Gastroesophageal sphincter (tissue), 4 donors: Measurements from ENCODE around the gene MRPL53. TPM values are rescaled to one million over a fixed set of nuclear protein-coding genes. Genes with fewer than 3 reads are reported as not detected.

Source experiments
- ATAC-seq: fragments of 150-250 bp; one replicate; pipeline ENCODE4 v1.9.1; 2016; ENCODE audit warnings: mild to moderate bottlenecking, moderate library complexity
- H3K27ac ChIP-seq, 4 donors: fragments of 200-600 bp; sonication (generic) in 3 of 4; 1 replicate in 3 of 4; 2 replicates in 1 of 4; pipeline ENCODE4 v1.5.1; 2016 to 2019
- H3K27me3 ChIP-seq: fragments of 200-600 bp; sonication (generic); one replicate; pipeline ENCODE4 v1.5.1; 2019
- H3K36me3 ChIP-seq, 2 donors: fragments of 200-600 bp; sonication (generic); one replicate each; pipeline ENCODE4 v1.5.1; 2019; ENCODE audit warnings: control low read depth in 1 of 2
- H3K4me1 ChIP-seq, 3 donors: fragments of 200-600 bp; sonication (generic); 1 replicate in 2 of 3; 2 replicates in 1 of 3; pipeline ENCODE4 v1.5.1; 2016 to 2019; ENCODE audit warnings: control low read depth in 2 of 3
- H3K4me3 ChIP-seq, 2 donors: fragments of 200-600 bp; sonication (generic); one replicate each; pipeline ENCODE4 v1.5.1; 2019; ENCODE audit warnings: mild to moderate bottlenecking in 1 of 2, moderate library complexity in 1 of 2
- H3K9me3 ChIP-seq, 3 donors: fragments of 200-600 bp; sonication (generic); one replicate each; pipeline ENCODE4 v1.5.1; 2017 to 2019; ENCODE audit warnings: control low read depth in 2 of 3
- CTCF ChIP-seq, 4 experiments: fragments of 200-600 bp in 2 of 4; fragments of 450-650 bp in 2 of 4; sonication (generic) in 1 of 4; IDR thresholded peaks; one replicate each; pipeline ENCODE4 v1.5.1; 2017 to 2019; ENCODE audit warnings: antibody characterized with exemption in 4 of 4, mild to moderate bottlenecking in 2 of 4, moderate library complexity in 2 of 4
- EP300 ChIP-seq: sonication (generic); formaldehyde crosslinking; IDR thresholded peaks from one replicate; pipeline ENCODE4 v1.6.1; 2017; ENCODE audit warnings: antibody characterized with exemption, mild to moderate bottlenecking
- POLR2A ChIP-seq, 2 donors: fragments of 450-650 bp; IDR thresholded peaks; one replicate each; pipeline ENCODE4 v1.6.1; 2017; ENCODE audit warnings: antibody characterized with exemption in 2 of 2, mild to moderate bottlenecking in 2 of 2, moderate library complexity in 1 of 2
- POLR2AphosphoS5 ChIP-seq: sonication (generic); formaldehyde crosslinking; IDR thresholded peaks from one replicate; pipeline ENCODE4 v1.6.1; 2017; ENCODE audit warnings: antibody characterized with exemption
- WGBS, 2 donors: methylation state at CpG; one replicate each; pipeline ENCODE4 v1.1.5; 2018; ENCODE audit warnings: low coverage in 1 of 2; 5-methylcytosine and 5-hydroxymethylcytosine counted together
- total RNA-seq, 4 donors: library from RNA; depleted of rRNA; stranded (reverse); fragments of >200 nt; gene quantifications; one replicate each; pipeline ENCODE4 v1.1.0, GENCODE V29; 2016

Gene MRPL53
- total RNA-seq, 4 donors from 2014 or later, result 18.0 to 76.7 (median 30.2) TPM

DNA sequence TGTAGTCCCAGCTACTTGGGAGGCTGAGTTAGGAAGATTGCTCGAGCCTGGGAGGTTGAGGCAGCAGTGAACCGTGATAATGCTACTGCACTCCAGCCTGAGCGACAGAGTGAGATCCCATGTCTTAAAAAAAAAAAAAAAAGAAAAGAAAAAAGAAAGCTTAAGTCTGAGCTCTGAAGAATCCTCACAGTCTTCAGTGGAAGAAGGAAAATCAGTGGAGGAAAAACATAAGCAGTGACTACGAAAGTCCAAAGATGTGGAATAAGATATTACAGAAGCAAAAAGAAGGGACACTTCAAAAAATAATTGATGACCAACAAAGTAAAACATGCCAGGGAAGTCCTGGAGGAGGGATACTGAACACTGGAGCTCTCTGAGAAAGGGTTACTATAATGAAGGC lies 37.8 kb upstream of the MRPL53 start:
- H3K4me3 ChIP-seq, result no peak overlapping the region
- TF ChIP-seq POLR2AphosphoS5 (no peak), POLR2A (IDR thresholded peaks at IDR 0.05) (no peak), EP300 (no peak), CTCF (IDR thresholded peaks at IDR 0.05) (no peak)
- 64 to 80% methylated on average over 1 to 4 of the region's 4 CpGs for WGBS, 2 donors
- no peak for ATAC-seq
- no peaks in the 10 kb centered on the region for H3K9me3 ChIP-seq
- peaks cover 0 to 11% of the 10 kb centered on the region in 2 donors for H3K36me3 ChIP-seq
- H3K4me1 ChIP-seq, result peaks cover 0 to 50% (median 30%) of the 10 kb centered on the region in 3 donors
- H3K27ac ChIP-seq, result no peak overlapping the region
- peaks cover 76% of the 10 kb centered on the region for H3K27me3 ChIP-seq

GRCh38 chr2:74507926-74508520 lies 35.5 kb upstream of the MRPL53 start:
- TF ChIP-seq POLR2A (IDR thresholded peaks at IDR 0.05) (no peak), EP300 (no peak), CTCF (IDR thresholded peaks at IDR 0.05) (no peak), POLR2AphosphoS5 (no peak)
- Histone ChIP-seq H3K9me3 (no peaks in the 10 kb centered on the region), H3K36me3 (peaks cover 0 to 22% of the 10 kb centered on the region in 2 donors), H3K4me3 (peak overlapping the region; percentile 86 to 92), H3K27ac (peak overlapping the region; percentile 96 to 99 (median 96)), H3K27me3 (peaks cover 76% of the 10 kb centered on the region), H3K4me1 (peaks cover 0 to 50% (median 18%) of the 10 kb centered on the region in 3 donors)
- WGBS, 2 donors, result 17 to 34% methylated on average over 2 to 6 of the region's 38 CpGs
- no peak for ATAC-seq

DNA sequence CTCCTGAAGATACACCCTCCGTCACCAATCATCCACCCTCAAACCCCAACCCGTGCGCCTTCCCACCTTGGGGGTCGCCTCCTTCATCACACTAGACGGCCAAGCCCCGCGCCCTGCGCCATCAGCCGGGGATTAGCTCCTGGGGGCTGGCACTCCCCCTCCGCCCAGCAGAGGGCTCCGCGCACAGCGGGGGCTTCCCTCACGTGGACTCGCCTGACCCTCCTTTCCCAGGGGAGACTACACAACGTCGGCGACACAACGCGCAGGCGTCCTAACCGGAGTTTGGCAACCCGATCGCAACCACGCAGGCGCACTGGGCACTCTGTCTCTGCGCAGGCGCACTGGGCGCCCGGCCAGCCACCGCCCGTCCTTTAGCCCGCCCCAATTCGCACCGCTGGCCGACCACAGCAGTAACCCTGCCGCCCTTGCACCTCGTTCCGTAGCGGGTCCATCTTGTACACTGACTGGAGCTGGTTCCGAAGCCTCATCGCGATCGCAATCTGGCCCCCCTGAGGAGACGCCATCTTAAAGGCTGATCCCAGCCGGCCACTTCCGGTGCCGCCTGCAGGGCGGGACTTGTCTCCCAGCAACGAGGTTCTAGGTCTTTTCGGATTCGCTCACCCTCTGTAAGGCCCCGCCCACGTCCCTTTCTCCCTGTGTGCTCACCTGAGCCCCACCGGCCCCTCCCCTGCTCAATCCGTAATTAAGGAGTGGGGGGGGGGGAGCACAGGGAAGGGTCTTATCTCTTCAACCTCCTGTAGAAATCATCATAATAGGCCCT lies 34.9 kb upstream of the MRPL53 start, which contains the start of gene PCGF1:
Gene PCGF1 (minus strand): TSS at position 551 of the 781 bp plus-strand sequence. CDS start 27 bp downstream, at position 524.
- WGBS, 2 donors, result no CpG with 5 or more reads among the region's 56 CpGs
- H3K4me3 ChIP-seq, result peak within 1 kb of the TSS; percentile 86 to 92
- H3K27ac ChIP-seq, result peak within 1 kb of the TSS; percentile 96 to 99 (median 96)
- peaks cover 0 to 56% (median 18%) of the 10 kb centered on the region in 3 donors for H3K4me1 ChIP-seq
- TF ChIP-seq CTCF (IDR thresholded peaks at IDR 0.05) (peak in 2 of 4 experiments; percentile 3 to 40), EP300 (no peak), POLR2A (IDR thresholded peaks at IDR 0.05) (peak; percentile 35 to 51), POLR2AphosphoS5 (peak; percentile 76)
- H3K9me3 ChIP-seq, result no peaks in the 10 kb centered on the region
- H3K36me3 ChIP-seq, result peaks cover 0 to 22% of the 10 kb centered on the region in 2 donors
- peak; percentile 97 for ATAC-seq
- peaks cover 76% of the 10 kb centered on the region for H3K27me3 ChIP-seq

GRCh38 chr2:74505448-74506246 lies 33.2 kb upstream of the MRPL53 start:
- no peaks in the 10 kb centered on the region for H3K9me3 ChIP-seq
- peaks cover 0 to 22% of the 10 kb centered on the region in 2 donors for H3K36me3 ChIP-seq
- 92 to 100% methylated on average over 3 to 5 of the region's 14 CpGs for WGBS, 2 donors
- no peak for TF ChIP-seq POLR2AphosphoS5
- no peak for TF ChIP-seq EP300
- no peak for TF ChIP-seq CTCF (IDR thresholded peaks at IDR 0.05)
- no peak for TF ChIP-seq POLR2A (IDR thresholded peaks at IDR 0.05)
- H3K27ac ChIP-seq, result no peak overlapping the region
- H3K4me3 ChIP-seq, result no peak overlapping the region
- peaks cover 0 to 60% (median 18%) of the 10 kb centered on the region in 3 donors for H3K4me1 ChIP-seq
- H3K27me3 ChIP-seq, result peaks cover 76% of the 10 kb centered on the region
- no peak for ATAC-seq
